ENCODE results near the gene PFDN6. TPM values are rescaled to one million over a fixed set of nuclear protein-coding genes. Genes with fewer than 3 reads are reported as not detected.

PFDN6 gene
- total RNA-seq, 1 experiment from 2014 or later = 101 TPM

DNA sequence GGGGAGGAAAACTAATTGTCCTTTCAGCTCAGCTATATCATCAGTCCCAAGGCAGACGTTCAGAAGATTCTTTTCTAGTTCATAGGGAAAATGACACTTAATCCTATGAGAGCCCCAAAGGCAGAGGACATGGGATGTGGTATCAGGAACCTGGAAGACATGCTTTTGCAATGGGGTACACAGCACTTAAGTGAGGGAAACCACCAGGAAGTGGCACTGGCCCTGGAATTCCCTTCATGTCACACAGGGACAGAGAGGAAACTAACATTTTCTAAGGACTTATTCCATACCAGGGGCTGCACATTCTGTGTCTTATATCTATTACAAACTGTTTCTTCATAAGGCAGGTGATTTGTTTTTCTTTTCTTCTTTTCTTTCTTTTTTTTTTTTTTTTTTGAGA lies 45.9 kb upstream of the PFDN6 start:
- TF ChIP-seq, protein P1, sequence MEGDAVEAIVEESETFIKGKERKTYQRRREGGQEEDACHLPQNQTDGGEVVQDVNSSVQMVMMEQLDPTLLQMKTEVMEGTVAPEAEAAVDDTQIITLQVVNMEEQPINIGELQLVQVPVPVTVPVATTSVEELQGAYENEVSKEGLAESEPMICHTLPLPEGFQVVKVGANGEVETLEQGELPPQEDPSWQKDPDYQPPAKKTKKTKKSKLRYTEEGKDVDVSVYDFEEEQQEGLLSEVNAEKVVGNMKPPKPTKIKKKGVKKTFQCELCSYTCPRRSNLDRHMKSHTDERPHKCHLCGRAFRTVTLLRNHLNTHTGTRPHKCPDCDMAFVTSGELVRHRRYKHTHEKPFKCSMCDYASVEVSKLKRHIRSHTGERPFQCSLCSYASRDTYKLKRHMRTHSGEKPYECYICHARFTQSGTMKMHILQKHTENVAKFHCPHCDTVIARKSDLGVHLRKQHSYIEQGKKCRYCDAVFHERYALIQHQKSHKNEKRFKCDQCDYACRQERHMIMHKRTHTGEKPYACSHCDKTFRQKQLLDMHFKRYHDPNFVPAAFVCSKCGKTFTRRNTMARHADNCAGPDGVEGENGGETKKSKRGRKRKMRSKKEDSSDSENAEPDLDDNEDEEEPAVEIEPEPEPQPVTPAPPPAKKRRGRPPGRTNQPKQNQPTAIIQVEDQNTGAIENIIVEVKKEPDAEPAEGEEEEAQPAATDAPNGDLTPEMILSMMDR (IDR thresholded peaks at IDR 0.05) = no peak
- TF ChIP-seq TCF7L2 (IDR thresholded peaks at IDR 0.05; ENCODE audit: low read depth, low read length) (no peak), POLR2AphosphoS5 (IDR thresholded peaks at IDR 0.05; ENCODE audit: low read depth, low read length) (no peak), SIN3A (IDR thresholded peaks at IDR 0.05; ENCODE audit: borderline replicate concordance, insufficient read depth, low read depth, low read length) (no peak)
- TF ChIP-seq, protein P2, sequence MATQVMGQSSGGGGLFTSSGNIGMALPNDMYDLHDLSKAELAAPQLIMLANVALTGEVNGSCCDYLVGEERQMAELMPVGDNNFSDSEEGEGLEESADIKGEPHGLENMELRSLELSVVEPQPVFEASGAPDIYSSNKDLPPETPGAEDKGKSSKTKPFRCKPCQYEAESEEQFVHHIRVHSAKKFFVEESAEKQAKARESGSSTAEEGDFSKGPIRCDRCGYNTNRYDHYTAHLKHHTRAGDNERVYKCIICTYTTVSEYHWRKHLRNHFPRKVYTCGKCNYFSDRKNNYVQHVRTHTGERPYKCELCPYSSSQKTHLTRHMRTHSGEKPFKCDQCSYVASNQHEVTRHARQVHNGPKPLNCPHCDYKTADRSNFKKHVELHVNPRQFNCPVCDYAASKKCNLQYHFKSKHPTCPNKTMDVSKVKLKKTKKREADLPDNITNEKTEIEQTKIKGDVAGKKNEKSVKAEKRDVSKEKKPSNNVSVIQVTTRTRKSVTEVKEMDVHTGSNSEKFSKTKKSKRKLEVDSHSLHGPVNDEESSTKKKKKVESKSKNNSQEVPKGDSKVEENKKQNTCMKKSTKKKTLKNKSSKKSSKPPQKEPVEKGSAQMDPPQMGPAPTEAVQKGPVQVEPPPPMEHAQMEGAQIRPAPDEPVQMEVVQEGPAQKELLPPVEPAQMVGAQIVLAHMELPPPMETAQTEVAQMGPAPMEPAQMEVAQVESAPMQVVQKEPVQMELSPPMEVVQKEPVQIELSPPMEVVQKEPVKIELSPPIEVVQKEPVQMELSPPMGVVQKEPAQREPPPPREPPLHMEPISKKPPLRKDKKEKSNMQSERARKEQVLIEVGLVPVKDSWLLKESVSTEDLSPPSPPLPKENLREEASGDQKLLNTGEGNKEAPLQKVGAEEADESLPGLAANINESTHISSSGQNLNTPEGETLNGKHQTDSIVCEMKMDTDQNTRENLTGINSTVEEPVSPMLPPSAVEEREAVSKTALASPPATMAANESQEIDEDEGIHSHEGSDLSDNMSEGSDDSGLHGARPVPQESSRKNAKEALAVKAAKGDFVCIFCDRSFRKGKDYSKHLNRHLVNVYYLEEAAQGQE (IDR thresholded peaks at IDR 0.05; ENCODE audit: insufficient read depth in 1 of 2, low read depth in 2 of 2, low read length in 1 of 2) = no peak
- in situ Hi-C loops (cut with HindIII; ENCODE audit: low pct_unique_long_range_greater_than_20kb, low sequenced_read_pairs) = no loop called here
- no peaks in the 10 kb centered on the region for H3K4me1 ChIP-seq (ENCODE audit: control insufficient read depth, insufficient read depth, low read length)

DNA sequence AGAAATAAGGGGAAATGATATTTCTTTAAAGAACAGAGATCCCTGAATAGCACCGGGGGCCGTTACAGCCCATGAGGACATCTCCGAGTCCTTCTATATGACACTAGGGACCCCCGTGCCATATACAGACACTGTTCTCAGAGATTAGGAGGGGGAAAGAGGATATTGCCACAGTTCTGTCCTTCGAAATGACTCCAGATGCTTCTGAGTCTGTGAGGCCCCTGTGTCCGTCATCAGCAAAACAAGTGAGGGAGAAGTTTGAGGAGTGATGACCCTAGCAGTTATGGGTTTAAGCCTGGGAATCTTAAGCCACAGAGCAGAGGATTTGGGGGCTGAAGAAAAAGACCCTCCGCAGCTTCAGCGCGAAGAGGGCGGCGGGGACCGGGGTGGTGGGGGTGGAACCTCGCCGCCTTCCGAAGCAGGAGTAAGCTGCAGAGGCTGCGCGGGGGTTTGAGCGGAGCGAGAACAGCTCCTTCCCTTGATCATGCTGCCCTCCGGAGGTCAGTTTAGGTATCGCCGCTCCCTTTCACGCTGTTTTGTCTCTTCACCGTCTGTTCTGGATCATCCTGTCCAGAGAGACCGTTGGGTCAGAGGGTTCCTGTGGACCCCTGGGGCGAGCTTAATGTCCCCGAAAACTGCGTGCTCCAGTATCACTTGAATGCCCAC lies 41.3 kb upstream of the PFDN6 start:
- H3K4me3 ChIP-seq (ENCODE audit: low read depth in 2 of 2, low read length in 2 of 2) = peak overlapping the region; percentile 67 to 82
- no peaks in the 10 kb centered on the region for H3K27me3 ChIP-seq (ENCODE audit: control insufficient read depth, insufficient read depth, low read length)
- no peaks in the 10 kb centered on the region for H3K9me3 ChIP-seq (ENCODE audit: control insufficient read depth, insufficient read depth, low read depth, low read length)
- H3K36me3 ChIP-seq (ENCODE audit: control insufficient read depth, insufficient read depth, low read length) = peaks cover 4% of the 10 kb centered on the region; the same call in 1 of the 2 replicates
- ATAC-seq (peak; percentile 68), DNase-seq (ENCODE audit: low read depth, low spot score) (peak; percentile 83)
- in situ Hi-C loops (cut with HindIII; ENCODE audit: low pct_unique_long_range_greater_than_20kb, low sequenced_read_pairs) (no loop called here), intact Hi-C loops (cut with micrococcal nuclease; ENCODE audit: unreplicated experiment) (loop anchor here (2.0 to 10.0 kb wide), 2 partner anchors 129 to 233 kb away; no protein-coding TSS in a partner anchor)
- ChIA-PET POLR2A (interaction anchor here (0.6 kb wide), 1 partner anchor 23 kb away, joined by 3 read pairs; the partner anchor contains the start of gene VPS52), CTCF (interaction anchor here (0.5 to 1.9 kb wide), 15 partner anchors 12 to 754 kb away, joined by 3 to 9 read pairs (median 5); no protein-coding TSS in a partner anchor)
- TF ChIP-seq POLR2AphosphoS5 (IDR thresholded peaks at IDR 0.05; ENCODE audit: low read depth, low read length) (0 out of 2 replicates have a peak, but pooled peaks have one; percentile 36), TCF7L2 (IDR thresholded peaks at IDR 0.05; ENCODE audit: low read depth, low read length) (no peak), SIN3A (IDR thresholded peaks at IDR 0.05; ENCODE audit: borderline replicate concordance, insufficient read depth, low read depth, low read length) (0 out of 2 replicates have a peak, but pooled peaks have one; percentile 77)
- TF ChIP-seq, protein P2 (IDR thresholded peaks at IDR 0.05; ENCODE audit: insufficient read depth in 1 of 2, low read depth in 2 of 2, low read length in 1 of 2) = no peak
- TF ChIP-seq, protein P1 (IDR thresholded peaks at IDR 0.05) = peak; percentile 95
- H3K27ac ChIP-seq (ENCODE audit: low read length) = peak overlapping the region; percentile 90
- no TSS peak for BruUV-seq (replicated peaks)
- H3K4me1 ChIP-seq (ENCODE audit: control insufficient read depth, insufficient read depth, low read length) = peaks cover 14% of the 10 kb centered on the region

More for the DNA sequence above, 45.9 kb upstream of the PFDN6 start:
- intact Hi-C loops (cut with micrococcal nuclease; ENCODE audit: unreplicated experiment) = loop anchor here (10.0 kb wide), 1 partner anchor 229 kb away; no protein-coding TSS in a partner anchor
- no TSS peak for BruUV-seq (replicated peaks)
- Histone ChIP-seq H3K4me3 (ENCODE audit: low read depth in 2 of 2, low read length in 2 of 2) (no peak overlapping the region), H3K27me3 (ENCODE audit: control insufficient read depth, insufficient read depth, low read length) (no peaks in the 10 kb centered on the region), H3K27ac (ENCODE audit: low read length) (no peak overlapping the region), H3K9me3 (ENCODE audit: control insufficient read depth, insufficient read depth, low read depth, low read length) (no peaks in the 10 kb centered on the region), H3K36me3 (ENCODE audit: control insufficient read depth, insufficient read depth, low read length) (no peaks in the 10 kb centered on the region)
- ATAC-seq (no peak), DNase-seq (ENCODE audit: low read depth, low spot score) (no peak)
- ChIA-PET CTCF (interaction anchor here (0.6 kb wide), 1 partner anchor 213 kb away, joined by 4 read pairs; no protein-coding TSS in a partner anchor), POLR2A (interaction anchor here (0.7 kb wide), 1 partner anchor 33 kb away, joined by 6 read pairs; the partner anchor contains the start of gene B3GALT4)

All from Panc1 (cell line).